Neuron (in vitro differentiated cells): Measurements from ENCODE around the gene USH1G.

ENCODE experiments used
- H2AFZ ChIP-seq: one replicate; pipeline ENCODE4 v1.6.1; 2013; ENCODE audit warnings: low read depth, mild to moderate bottlenecking, inconsistent platforms, low read length, moderate library complexity
- H3K27me3 ChIP-seq: one replicate; pipeline ENCODE4 v1.6.1; 2013; ENCODE audit warnings: low read length; ENCODE audit not compliant: insufficient read depth
- H3K36me3 ChIP-seq: one replicate; pipeline ENCODE4 v1.6.1; 2013; ENCODE audit warnings: low read length; ENCODE audit not compliant: insufficient read depth
- H3K4me1 ChIP-seq: one replicate; pipeline ENCODE4 v1.6.1; 2013; ENCODE audit warnings: low read length; ENCODE audit not compliant: insufficient read depth
- H3K4me3 ChIP-seq: 2 replicates; pipeline ENCODE4 v1.5.1; 2013; ENCODE audit warnings: mild to moderate bottlenecking, low read length, moderate library complexity
- H3K9me3 ChIP-seq: one replicate; pipeline ENCODE4 v1.6.1; 2013; ENCODE audit warnings: low read length

USH1G gene

GRCh38 chr17:74935585-74936469 lies 12.8 kb upstream of the USH1G start, which contains the start of gene OTOP3:
OTOP3 (plus strand) TSS chr17:74935898; CDS start chr17:74935922, 24 bp downstream.
- H3K4me1 ChIP-seq: no peaks in the 10 kb centered on the region
- H3K9me3 ChIP-seq: no peaks in the 10 kb centered on the region
- H2AFZ ChIP-seq: no peak within 1 kb of the TSS
- H3K4me3 ChIP-seq: no peak within 1 kb of the TSS
- H3K36me3 ChIP-seq: no peaks in the 10 kb centered on the region
- peaks cover 73% of the 10 kb centered on the region for H3K27me3 ChIP-seq

GRCh38 chr17:74935048-74935447 lies 12.0 kb upstream of the USH1G start:
- peaks cover 72% of the 10 kb centered on the region for H3K27me3 ChIP-seq
- no peak overlapping the region for H2AFZ ChIP-seq
- H3K4me3 ChIP-seq: no peak overlapping the region
- no peaks in the 10 kb centered on the region for H3K9me3 ChIP-seq
- H3K36me3 ChIP-seq: no peaks in the 10 kb centered on the region
- no peaks in the 10 kb centered on the region for H3K4me1 ChIP-seq

- Histone ChIP-seq H3K27me3 (peaks cover 70% of the 10 kb centered on the region), H3K4me1 (no peaks in the 10 kb centered on the region), H3K9me3 (no peaks in the 10 kb centered on the region), H3K4me3 (no peak overlapping the region), H3K36me3 (no peaks in the 10 kb centered on the region), H2AFZ (no peak overlapping the region)
Measured at GRCh38 chr17:74930535-74931036, 7.5 kb upstream of the USH1G start.

- Histone ChIP-seq H3K27me3 (peaks cover 75% of the 10 kb centered on the region), H3K36me3 (no peaks in the 10 kb centered on the region), H3K4me3 (no peak overlapping the region), H2AFZ (no peak overlapping the region), H3K9me3 (no peaks in the 10 kb centered on the region), H3K4me1 (no peaks in the 10 kb centered on the region)
Measured at GRCh38 chr17:74928786-74929185, 5.7 kb upstream of the USH1G start.

- Histone ChIP-seq H2AFZ (no peak overlapping the region), H3K9me3 (no peaks in the 10 kb centered on the region), H3K36me3 (no peaks in the 10 kb centered on the region), H3K4me3 (no peak overlapping the region), H3K4me1 (peaks cover 10% of the 10 kb centered on the region), H3K27me3 (peaks cover 78% of the 10 kb centered on the region)
Measured at GRCh38 chr17:74925242-74925641, 2.2 kb upstream of the USH1G start.

GRCh38 chr17:74924250-74924948 lies 1.3 kb upstream of the USH1G start, which contains the start of gene OTOP2:
OTOP2 (plus strand) TSS chr17:74924273; CDS start chr17:74924633, 360 bp downstream.
- no peak within 1 kb of the TSS for H2AFZ ChIP-seq
- H3K36me3 ChIP-seq: no peaks in the 10 kb centered on the region
- peaks cover 10% of the 10 kb centered on the region for H3K4me1 ChIP-seq
- no peaks in the 10 kb centered on the region for H3K9me3 ChIP-seq
- peaks cover 75% of the 10 kb centered on the region for H3K27me3 ChIP-seq
- H3K4me3 ChIP-seq: no peak within 1 kb of the TSS

GRCh38 chr17:74923538-74924249 lies 639 bp upstream of the USH1G start:
- Histone ChIP-seq H3K36me3 (no peaks in the 10 kb centered on the region), H3K4me3 (no peak overlapping the region), H3K4me1 (peaks cover 10% of the 10 kb centered on the region), H3K27me3 (peaks cover 71% of the 10 kb centered on the region), H3K9me3 (no peaks in the 10 kb centered on the region), H2AFZ (no peak overlapping the region)

- Histone ChIP-seq H3K4me1 (peaks cover 10% of the 10 kb centered on the region), H2AFZ (no peak overlapping the region), H3K4me3 (no peak overlapping the region), H3K27me3 (peaks cover 61% of the 10 kb centered on the region), H3K9me3 (no peaks in the 10 kb centered on the region), H3K36me3 (no peaks in the 10 kb centered on the region)
Measured at GRCh38 chr17:74922172-74922571, 883 bp downstream of the USH1G start.

GRCh38 chr17:74921769-74922168 lies 1.3 kb downstream of the USH1G start:
- Histone ChIP-seq H3K4me3 (no peak overlapping the region), H2AFZ (no peak overlapping the region), H3K9me3 (no peaks in the 10 kb centered on the region), H3K4me1 (peaks cover 10% of the 10 kb centered on the region), H3K27me3 (peaks cover 57% of the 10 kb centered on the region), H3K36me3 (no peaks in the 10 kb centered on the region)

- no peak overlapping the region for H3K4me3 ChIP-seq
- peaks cover 10% of the 10 kb centered on the region for H3K4me1 ChIP-seq
- no peak overlapping the region for H2AFZ ChIP-seq
- no peaks in the 10 kb centered on the region for H3K36me3 ChIP-seq
- peaks cover 53% of the 10 kb centered on the region for H3K27me3 ChIP-seq
- no peaks in the 10 kb centered on the region for H3K9me3 ChIP-seq
Measured at GRCh38 chr17:74921026-74921681, 1.9 kb downstream of the USH1G start.

- Histone ChIP-seq H3K4me3 (no peak overlapping the region), H2AFZ (no peak overlapping the region), H3K36me3 (no peaks in the 10 kb centered on the region), H3K27me3 (peaks cover 48% of the 10 kb centered on the region), H3K9me3 (no peaks in the 10 kb centered on the region), H3K4me1 (peaks cover 10% of the 10 kb centered on the region)
Measured at GRCh38 chr17:74920642-74921025, 2.4 kb downstream of the USH1G start.

GRCh38 chr17:74920306-74920620 lies 2.8 kb downstream of the USH1G start:
- Histone ChIP-seq H3K36me3 (no peaks in the 10 kb centered on the region), H2AFZ (no peak overlapping the region), H3K9me3 (no peaks in the 10 kb centered on the region), H3K4me1 (peaks cover 10% of the 10 kb centered on the region), H3K4me3 (no peak overlapping the region), H3K27me3 (peaks cover 44% of the 10 kb centered on the region)
